ENCODE results near the gene EIF4G3.

The EIF4G3 gene

GRCh38 chr1:20992322-20993056 lies 184.2 kb downstream of the EIF4G3 start:
- no peaks in the 10 kb centered on the region for H3K27me3 ChIP-seq (ENCODE audit: control insufficient read depth, low read length)
- no peaks in the 10 kb centered on the region for H3K9me2 ChIP-seq (replicated peaks; ENCODE audit: control insufficient read depth, low read length)
- peaks cover under 1% of the 10 kb centered on the region; the same call in 1 of the 2 replicates for H3K4me1 ChIP-seq (ENCODE audit: control insufficient read depth, low read length)
- no peaks in the 10 kb centered on the region for H3F3A ChIP-seq (ENCODE audit: control insufficient read depth, insufficient read depth)
- no peaks in the 10 kb centered on the region for H3K79me2 ChIP-seq (ENCODE audit: control insufficient read depth, low read length)
- H3K4me2 ChIP-seq (ENCODE audit: low read length), result no peak overlapping the region
- no peaks in the 10 kb centered on the region for H3K9me3 ChIP-seq (ENCODE audit: control insufficient read depth, insufficient read depth, low read length)
- TF ChIP-seq EZH2phosphoT487 (IDR thresholded peaks at IDR 0.05; ENCODE audit: borderline replicate concordance, low read length) (no peak), CTCF (IDR thresholded peaks at IDR 0.05; ENCODE audit: low read depth, low read length, poor library complexity, severe bottlenecking) (no peak)
- H3K36me3 ChIP-seq (ENCODE audit: control insufficient read depth, low read length), result no peaks in the 10 kb centered on the region
- no peak overlapping the region for H3K4me3 ChIP-seq (ENCODE audit: low read length)
- H4K20me1 ChIP-seq (ENCODE audit: control insufficient read depth, insufficient read depth, low read depth, low read length), result no peaks in the 10 kb centered on the region
- H3K27ac ChIP-seq (ENCODE audit: low read depth, low read length), result no peak overlapping the region

- Histone ChIP-seq H3K9me2 (replicated peaks; ENCODE audit: control insufficient read depth, low read length) (no peaks in the 10 kb centered on the region), H3K27me3 (ENCODE audit: control insufficient read depth, low read length) (no peaks in the 10 kb centered on the region), H3K9me3 (ENCODE audit: control insufficient read depth, insufficient read depth, low read length) (no peaks in the 10 kb centered on the region), H3K4me1 (ENCODE audit: control insufficient read depth, low read length) (no peaks in the 10 kb centered on the region), H3K27ac (ENCODE audit: low read depth, low read length) (no peak overlapping the region), H3K4me2 (ENCODE audit: low read length) (no peak overlapping the region), H3K36me3 (ENCODE audit: control insufficient read depth, low read length) (no peaks in the 10 kb centered on the region), H4K20me1 (ENCODE audit: control insufficient read depth, insufficient read depth, low read depth, low read length) (no peaks in the 10 kb centered on the region), H3K4me3 (ENCODE audit: low read length) (no peak overlapping the region), H3K79me2 (ENCODE audit: control insufficient read depth, low read length) (no peaks in the 10 kb centered on the region), H3F3A (ENCODE audit: control insufficient read depth, insufficient read depth) (no peaks in the 10 kb centered on the region)
- TF ChIP-seq EZH2phosphoT487 (IDR thresholded peaks at IDR 0.05; ENCODE audit: borderline replicate concordance, low read length), result no peak
- TF ChIP-seq CTCF (IDR thresholded peaks at IDR 0.05; ENCODE audit: low read depth, low read length, poor library complexity, severe bottlenecking), result no peak
These were observed 187.8 kb downstream of the EIF4G3 start for GRCh38 chr1:20988943-20989342.

- Histone ChIP-seq H3K36me3 (ENCODE audit: control insufficient read depth, low read length) (no peaks in the 10 kb centered on the region), H3K79me2 (ENCODE audit: control insufficient read depth, low read length) (no peaks in the 10 kb centered on the region; the same call in 1 of the 2 replicates), H3F3A (ENCODE audit: control insufficient read depth, insufficient read depth) (peaks cover 2% of the 10 kb centered on the region; the same call in 1 of the 2 replicates), H3K4me2 (ENCODE audit: low read length) (no peak overlapping the region), H3K27ac (ENCODE audit: low read depth, low read length) (no peak overlapping the region), H3K4me1 (ENCODE audit: control insufficient read depth, low read length) (no peaks in the 10 kb centered on the region), H3K27me3 (ENCODE audit: control insufficient read depth, low read length) (no peaks in the 10 kb centered on the region), H3K4me3 (ENCODE audit: low read length) (no peak overlapping the region), H3K9me3 (ENCODE audit: control insufficient read depth, insufficient read depth, low read length) (no peaks in the 10 kb centered on the region), H3K9me2 (replicated peaks; ENCODE audit: control insufficient read depth, low read length) (no peaks in the 10 kb centered on the region), H4K20me1 (ENCODE audit: control insufficient read depth, insufficient read depth, low read depth, low read length) (no peaks in the 10 kb centered on the region)
- no peak for TF ChIP-seq CTCF (IDR thresholded peaks at IDR 0.05; ENCODE audit: low read depth, low read length, poor library complexity, severe bottlenecking)
- no peak for TF ChIP-seq EZH2phosphoT487 (IDR thresholded peaks at IDR 0.05; ENCODE audit: borderline replicate concordance, low read length)
These were observed 188.6 kb downstream of the EIF4G3 start for GRCh38 chr1:20987831-20988825.
